ENCODE data around the gene GGCX. TPM values are rescaled to one million over a fixed set of nuclear protein-coding genes. Genes with fewer than 3 reads are reported as not detected.
A peak's percentile ranks its signal among the peaks of the same experiment; 100 is the strongest.
"Not testable (repeated sequence)": the region's sequence is repeated elsewhere in the genome, so short reads cannot be mapped to it uniquely, and the experiment has no call there.

Gene GGCX
- total RNA-seq, 2 donors from 2014 or later: 21.2 to 21.5 TPM

DNA sequence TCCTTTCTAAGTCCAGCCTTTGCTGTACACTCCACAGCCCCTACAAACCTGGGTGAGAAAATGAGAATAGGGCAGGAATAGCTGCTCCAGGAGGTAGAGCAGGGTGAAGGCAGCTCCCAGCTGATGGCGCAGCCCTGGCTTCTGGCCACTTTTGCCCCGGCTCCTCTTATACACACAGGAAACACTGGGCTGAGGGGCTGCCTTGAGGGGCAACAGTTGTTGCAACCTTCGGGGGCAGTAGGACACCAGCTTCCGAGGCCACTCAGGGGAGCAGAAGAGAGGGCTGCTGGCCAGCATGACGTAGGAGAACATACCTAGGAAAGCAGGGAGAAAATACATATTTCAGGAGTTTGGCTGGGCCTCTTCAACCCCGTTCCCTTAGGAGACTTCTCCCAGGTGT, 8.1 kb downstream of the GGCX start:
- Mint-ChIP-seq H3K36me3 (peaks cover 0 to 4% of the 10 kb centered on the region in 2 donors), H3K27ac (no peak overlapping the region), H3K9me3 (no peaks in the 10 kb centered on the region)
- ATAC-seq (peak in 1 of 2 donors; percentile 1), DNase-seq (ENCODE audit: low spot score in 2 of 2) (no peak)

DNA sequence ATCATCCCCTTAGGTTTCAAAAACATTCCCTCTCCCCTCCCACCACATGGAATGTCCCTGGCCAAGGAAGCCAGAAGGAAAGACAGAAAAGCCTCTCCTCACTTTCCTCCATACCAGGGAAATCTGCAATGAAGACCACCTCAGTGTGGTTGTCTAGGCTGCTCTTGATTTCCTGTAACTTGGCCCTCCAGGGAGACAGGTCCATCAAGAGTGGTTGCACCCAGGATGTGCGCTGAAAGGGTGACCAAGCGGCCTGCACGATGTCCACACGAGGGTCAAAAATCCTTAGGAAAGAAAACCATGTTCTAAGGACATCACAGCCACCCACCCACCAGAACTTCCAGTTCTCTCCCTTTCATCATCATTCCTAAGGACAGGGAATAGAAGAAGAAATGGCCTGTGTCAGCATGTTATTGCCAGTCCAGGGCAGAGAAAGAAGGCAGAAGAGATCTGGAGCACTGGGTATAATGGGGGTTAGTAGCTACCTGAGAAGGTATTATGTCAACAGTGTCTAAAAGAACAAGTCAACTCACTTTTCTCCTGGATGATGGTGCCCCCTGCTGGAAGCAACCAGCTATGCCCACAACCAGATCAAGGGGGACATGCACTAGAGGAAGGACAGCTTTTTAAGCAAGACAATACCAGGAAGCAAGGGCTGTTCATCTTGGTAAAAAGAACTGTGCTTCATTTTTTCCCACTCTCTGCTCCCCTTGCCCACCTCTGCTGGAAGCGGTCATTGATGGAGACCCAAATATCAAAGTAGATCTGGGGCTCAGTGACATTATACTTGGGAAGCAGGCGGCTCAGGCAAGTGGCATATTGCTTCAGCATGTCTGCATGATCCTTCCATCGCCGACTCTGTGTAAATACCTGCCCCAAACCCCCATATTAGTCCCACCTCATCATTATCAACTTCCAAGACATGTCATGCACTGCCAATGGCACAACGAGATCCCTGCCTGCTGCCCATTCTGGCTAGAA, 9.3 kb downstream of the GGCX start:
- Mint-ChIP-seq H3K27ac (peak overlapping the region in 1 of 2 donors; percentile 18), H3K36me3 (no peaks in the 10 kb centered on the region), H3K9me3 (no peaks in the 10 kb centered on the region)
- ATAC-seq (peak; percentile 52 to 76), DNase-seq (ENCODE audit: low spot score in 2 of 2) (peak; percentile 76 to 88)

DNA sequence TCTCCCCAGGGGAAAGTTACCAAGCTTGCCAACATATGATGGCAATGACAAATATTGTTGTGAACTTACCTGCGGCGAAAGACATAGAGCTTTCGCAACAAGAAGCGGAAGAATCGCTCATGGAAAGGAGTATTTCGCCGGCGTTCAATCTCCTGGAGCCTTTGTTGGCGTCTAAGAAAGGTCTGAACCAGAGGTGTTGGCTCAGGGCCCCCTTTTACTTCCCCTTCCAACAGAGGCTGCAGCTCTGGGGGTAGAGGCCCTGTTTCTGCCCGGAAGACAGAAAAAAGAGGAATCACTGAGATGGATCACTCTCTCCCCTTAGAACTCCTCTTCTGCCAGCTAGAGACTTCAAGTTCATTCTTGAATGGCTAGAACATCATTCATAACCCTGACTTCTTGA, 10.8 kb downstream of the GGCX start:
- no peak for ATAC-seq
- no peaks in the 10 kb centered on the region for H3K36me3 Mint-ChIP-seq
- no peak overlapping the region for H3K27ac Mint-ChIP-seq

DNA sequence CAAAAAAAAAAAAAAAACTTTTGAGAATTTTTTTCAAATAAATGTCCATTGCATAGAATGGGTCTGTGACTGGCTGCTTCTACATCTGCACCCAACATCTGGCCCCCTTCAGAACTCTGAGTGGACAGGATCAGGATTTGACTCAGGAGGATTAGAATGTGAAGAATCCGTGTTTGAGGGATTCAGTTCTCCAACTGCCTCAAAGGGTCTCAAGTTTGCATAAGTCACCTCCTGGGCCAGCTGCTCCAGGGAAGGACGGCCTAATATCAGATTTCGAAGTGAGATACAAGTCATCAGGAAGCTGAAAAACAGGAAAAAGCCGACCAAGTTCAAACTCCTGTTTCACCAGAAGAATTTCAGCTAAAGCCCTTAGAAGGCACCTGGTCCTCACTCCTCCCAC, 11.5 kb downstream of the GGCX start:
- ATAC-seq (no peak), DNase-seq (ENCODE audit: low spot score in 2 of 2) (no peak)
- no peak overlapping the region for H3K27ac Mint-ChIP-seq
- no peaks in the 10 kb centered on the region for H3K36me3 Mint-ChIP-seq
- no peaks in the 10 kb centered on the region for H3K9me3 Mint-ChIP-seq

More for the DNA sequence above, 10.8 kb downstream of the GGCX start:
- no peaks in the 10 kb centered on the region for H3K9me3 Mint-ChIP-seq
- DNase-seq (ENCODE audit: low spot score in 2 of 2): no peak

DNA sequence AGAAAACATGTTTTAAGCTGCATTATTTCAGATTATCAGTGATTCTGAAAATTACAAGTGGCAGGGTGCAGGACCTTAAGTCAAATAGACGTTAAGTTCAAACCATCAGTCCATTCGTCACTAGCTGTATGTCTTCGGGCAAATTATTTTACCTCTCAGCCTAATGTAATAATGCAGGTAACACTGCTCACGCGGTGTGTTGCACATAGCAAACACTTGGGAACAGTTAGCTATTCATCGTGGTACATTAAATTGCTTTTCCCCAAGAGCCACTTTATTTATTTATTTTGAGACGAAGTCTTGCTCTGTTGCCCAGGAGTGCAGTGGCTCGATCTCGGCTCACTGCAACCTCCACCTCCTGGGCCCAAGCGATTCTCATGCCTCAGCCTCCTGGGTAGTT, 12.2 kb downstream of the GGCX start:
- ATAC-seq (no peak), DNase-seq (ENCODE audit: low spot score in 2 of 2) (no peak)
- peaks cover 5% of the 10 kb centered on the region in 2 donors for H3K36me3 Mint-ChIP-seq
- H3K27ac Mint-ChIP-seq: no peak overlapping the region
- no peaks in the 10 kb centered on the region for H3K9me3 Mint-ChIP-seq

DNA sequence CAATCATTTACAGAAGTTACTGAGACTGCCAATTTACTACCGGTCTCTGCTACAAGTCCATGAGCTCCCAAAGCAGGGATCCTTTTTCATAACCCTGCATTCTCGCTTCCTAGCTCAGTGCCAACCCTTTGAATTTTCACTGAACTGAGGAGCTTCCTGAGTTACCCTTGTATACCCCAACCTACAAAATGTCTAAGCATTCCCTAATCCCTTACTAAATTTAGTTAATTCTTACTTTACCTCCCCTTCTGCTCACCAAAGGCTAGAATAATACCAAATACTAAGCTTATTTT, 12.7 kb downstream of the GGCX start:
- DNase-seq (ENCODE audit: low spot score in 2 of 2) (no peak), ATAC-seq (no peak)
- Mint-ChIP-seq H3K36me3 (peaks cover 9 to 10% of the 10 kb centered on the region in 2 donors), H3K9me3 (no peaks in the 10 kb centered on the region), H3K27ac (no peak overlapping the region)

DNA sequence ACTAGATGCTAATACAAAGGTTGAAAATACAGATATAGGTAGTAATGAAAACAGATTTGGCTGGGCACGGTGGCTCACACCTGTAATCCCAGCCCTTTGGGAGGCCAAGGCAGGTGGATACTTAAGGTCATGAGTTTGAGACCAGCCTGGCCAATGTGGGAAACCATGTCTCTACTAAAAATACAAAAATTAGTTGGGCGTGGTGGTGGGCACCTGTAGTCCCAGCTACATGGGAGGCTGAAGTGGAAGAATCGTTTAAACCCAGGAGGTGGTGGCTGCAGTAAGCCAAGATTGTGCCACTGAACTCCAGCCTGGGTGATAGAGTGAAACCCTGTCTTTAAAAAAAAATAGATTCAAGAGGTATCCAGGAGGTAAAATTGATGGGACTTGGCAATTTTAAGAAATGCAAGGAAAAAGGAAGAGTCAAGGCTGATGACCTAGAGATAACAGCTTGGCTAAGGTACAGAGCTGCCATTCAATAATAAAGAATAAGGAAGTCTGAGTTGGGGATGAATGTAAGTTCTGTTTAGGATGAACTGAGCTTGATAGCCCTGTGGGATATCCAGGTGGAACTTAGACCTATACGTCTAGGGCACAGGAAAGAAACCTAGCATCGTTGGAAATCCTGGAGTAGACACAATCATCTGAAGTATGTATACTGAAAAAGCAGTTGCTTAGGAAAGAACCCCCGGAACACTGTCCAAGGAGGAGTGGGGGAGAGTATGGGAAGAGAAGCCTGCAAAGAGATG, 13.3 kb downstream of the GGCX start:
- Mint-ChIP-seq H3K27ac (peak overlapping the region; percentile 49 to 89), H3K36me3 (peaks cover 15% of the 10 kb centered on the region in 2 donors), H3K9me3 (no peaks in the 10 kb centered on the region)
- DNase-seq (ENCODE audit: low spot score in 2 of 2) (no peak), ATAC-seq (no peak)

DNA sequence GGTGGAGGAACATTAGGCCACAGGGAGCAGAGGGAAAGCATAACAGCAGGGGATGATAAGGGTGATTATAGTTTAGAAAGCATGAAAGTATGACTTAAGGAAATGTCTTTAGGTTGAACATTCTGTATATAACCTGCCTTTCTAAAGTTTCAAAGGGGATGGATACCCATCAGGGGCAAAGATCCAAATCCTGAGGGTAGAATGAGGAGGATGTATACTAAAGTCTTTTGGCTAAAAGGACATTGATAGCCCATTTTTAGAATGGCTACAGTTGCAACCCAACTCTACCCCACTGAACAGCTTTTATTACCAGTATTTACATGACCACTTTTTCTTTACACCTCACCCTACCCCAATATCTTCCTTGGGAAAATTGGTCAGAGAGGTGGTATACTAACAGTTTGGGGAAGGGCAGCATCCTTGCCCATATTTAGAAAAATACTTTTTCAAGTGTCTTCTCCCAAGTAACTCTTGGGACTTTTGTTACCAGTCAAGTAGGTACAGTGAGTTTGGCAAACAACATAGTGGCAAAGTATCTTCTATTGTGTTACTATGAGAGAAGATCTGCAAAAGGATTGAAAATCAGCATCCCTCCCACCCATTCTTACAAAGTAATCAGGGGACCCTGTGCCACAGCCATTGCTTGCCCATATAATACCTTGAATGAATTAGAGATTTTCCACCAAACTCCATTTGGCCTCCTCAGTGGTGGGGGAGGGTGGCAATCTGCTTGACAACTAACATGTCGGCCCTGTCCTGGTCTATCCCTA, 14.0 kb downstream of the GGCX start:
- DNase-seq (ENCODE audit: low spot score in 2 of 2) (no peak), ATAC-seq (peak; percentile 1 to 2)
- peak overlapping the region; percentile 73 to 89 for H3K27ac Mint-ChIP-seq
- H3K9me3 Mint-ChIP-seq: no peaks in the 10 kb centered on the region
- H3K36me3 Mint-ChIP-seq: peaks cover 22% of the 10 kb centered on the region in 2 donors

DNA sequence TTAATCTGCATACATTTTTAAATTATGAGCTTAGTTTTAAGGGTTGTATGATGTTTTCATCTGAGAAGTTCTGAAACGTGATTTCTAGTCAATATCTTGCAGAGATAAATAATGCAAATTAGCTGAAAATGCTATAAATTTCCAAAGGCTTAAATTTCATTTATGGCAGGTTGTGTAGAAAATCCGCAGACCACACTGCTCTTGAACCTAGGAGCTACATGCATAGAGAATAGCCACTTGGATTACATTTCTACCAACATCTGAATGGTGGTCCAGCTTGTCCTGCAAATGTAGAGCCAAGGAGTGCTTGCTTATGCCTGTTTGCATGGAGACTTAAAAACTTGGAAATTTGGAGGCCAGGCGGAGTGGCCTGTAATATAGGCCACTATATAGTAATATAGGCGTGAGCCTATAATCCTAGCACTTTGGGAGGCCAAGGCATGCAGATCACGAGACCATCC, 15.5 kb downstream of the GGCX start:
- DNase-seq (ENCODE audit: low spot score in 2 of 2) (no peak), ATAC-seq (peak; percentile 2 to 9)
- Mint-ChIP-seq H3K9me3 (no peaks in the 10 kb centered on the region), H3K36me3 (peaks cover 37% of the 10 kb centered on the region in 2 donors), H3K27ac (peak overlapping the region; percentile 73 to 78)

DNA sequence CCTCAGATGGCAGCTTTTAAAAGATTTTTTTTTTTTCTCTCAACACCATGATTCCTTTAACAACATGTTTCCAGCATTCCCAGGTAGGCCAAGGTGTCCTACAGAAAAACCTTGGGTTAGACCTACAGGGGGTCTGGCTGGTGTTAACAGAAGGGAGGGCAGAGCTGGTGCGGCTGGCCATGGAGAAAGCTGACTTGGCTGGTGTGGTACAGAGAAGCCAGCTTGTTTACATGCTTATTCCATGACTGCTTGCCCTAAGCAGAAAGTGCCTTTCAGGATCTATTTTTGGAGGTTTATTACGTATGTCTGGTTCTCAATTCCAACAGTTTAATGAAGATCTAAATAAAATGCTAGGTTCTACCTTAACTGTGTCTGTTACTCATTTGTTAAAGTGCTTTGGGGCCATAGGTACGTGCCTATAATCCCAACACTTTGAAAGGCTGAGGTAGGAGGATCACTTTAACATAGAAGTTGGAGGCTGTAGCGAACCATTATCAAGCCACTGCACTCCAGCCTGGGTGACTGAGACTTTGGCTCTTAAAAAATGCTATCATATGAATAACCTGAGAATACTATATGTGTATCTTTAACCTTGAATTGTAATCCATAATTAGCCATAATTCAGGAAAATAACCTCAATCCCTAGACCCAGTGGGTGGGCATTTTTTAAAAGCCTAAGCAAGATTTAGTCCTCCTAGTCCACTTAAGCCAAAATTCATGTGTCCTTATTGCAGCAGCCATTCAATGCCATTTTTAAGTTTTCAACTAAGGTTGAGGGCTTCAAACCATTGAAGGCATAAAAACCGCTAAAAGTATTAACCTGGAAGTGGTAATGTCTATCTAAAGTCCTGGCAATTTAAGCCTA, 16.1 kb downstream of the GGCX start:
- H3K27ac Mint-ChIP-seq: peak overlapping the region; percentile 73 to 78
- DNase-seq (ENCODE audit: low spot score in 2 of 2); H3K9me3 Mint-ChIP-seq: not testable (repeated sequence)
- peak in 1 of 2 donors; percentile 3 for ATAC-seq
- H3K36me3 Mint-ChIP-seq: peaks cover 44% of the 10 kb centered on the region in 2 donors

DNA sequence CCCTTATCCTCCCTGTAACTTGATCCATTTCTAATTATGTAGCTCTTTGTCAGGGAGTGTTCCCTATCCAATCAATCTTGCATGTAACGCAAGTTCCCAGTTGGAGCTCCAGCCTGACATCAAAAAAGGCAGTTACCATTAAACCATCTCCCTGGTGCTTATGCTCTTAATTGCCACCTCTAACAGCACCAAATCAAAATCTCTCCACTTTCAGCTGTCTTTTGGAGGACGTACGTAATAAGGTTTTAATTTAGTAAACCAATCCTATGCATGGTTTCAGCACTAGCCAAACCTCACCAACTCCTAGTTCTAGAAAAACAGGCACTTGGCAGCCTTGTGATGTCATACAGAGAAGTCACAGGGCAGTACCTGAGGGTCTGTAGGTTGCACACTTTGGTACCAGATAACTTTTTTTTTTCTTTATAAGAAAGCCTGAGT, 17.0 kb downstream of the GGCX start:
- Mint-ChIP-seq H3K36me3 (peaks cover 49 to 50% of the 10 kb centered on the region in 2 donors), H3K27ac (peak overlapping the region; percentile 26 to 88)
- ATAC-seq; H3K9me3 Mint-ChIP-seq; DNase-seq (ENCODE audit: low spot score in 2 of 2): not testable (repeated sequence)

DNA sequence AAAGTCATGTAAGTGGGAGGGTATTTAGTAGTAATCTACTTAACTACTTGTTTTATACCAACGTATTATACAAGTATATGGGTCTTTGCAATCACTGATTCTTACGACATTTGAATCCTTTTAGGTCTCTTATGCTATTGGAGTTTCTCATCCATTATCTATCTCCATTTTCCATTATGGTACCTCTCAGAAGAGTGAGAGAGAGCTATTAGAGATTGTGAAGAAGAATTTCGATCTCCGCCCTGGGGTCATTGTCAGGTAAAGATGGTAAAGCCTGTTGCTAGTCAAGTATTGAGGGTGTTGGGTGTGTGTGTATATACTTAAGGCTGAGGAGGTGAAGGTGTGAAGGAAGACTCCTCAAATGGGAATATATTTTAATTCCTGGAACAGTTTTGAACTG, 18.5 kb downstream of the GGCX start:
- ATAC-seq (no peak), DNase-seq (ENCODE audit: low spot score in 2 of 2) (no peak)
- Mint-ChIP-seq H3K27ac (peak overlapping the region; percentile 26 to 90), H3K36me3 (peaks cover 52 to 65% of the 10 kb centered on the region in 2 donors), H3K9me3 (no peaks in the 10 kb centered on the region)

DNA sequence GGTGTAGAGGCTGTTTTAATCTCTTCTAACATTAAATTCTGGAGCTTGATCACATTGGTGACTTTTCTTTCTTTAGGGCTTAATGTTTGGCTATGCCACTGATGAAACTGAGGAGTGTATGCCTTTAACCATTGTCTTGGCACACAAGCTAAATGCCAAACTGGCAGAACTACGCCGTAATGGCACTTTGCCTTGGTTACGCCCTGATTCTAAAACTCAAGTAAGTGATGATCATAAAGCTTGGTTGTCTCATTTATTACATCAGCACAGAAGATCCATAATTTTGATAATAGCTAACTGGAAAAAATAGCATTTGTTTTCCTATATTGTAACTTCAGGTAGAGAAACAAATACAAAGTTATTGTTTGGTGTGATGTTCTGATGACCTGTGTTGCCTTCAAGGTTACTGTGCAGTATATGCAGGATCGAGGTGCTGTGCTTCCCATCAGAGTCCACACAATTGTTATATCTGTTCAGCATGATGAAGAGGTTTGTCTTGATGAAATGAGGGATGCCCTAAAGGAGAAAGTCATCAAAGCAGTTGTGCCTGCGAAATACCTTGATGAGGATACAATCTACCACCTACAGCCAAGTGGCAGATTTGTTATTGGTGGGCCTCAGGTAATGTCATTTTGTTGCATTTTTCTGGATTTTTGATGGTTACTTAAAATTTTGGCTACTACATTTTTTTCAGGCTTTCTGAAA, 19.4 kb downstream of the GGCX start:
- H3K9me3 Mint-ChIP-seq: no peaks in the 10 kb centered on the region

DNA sequence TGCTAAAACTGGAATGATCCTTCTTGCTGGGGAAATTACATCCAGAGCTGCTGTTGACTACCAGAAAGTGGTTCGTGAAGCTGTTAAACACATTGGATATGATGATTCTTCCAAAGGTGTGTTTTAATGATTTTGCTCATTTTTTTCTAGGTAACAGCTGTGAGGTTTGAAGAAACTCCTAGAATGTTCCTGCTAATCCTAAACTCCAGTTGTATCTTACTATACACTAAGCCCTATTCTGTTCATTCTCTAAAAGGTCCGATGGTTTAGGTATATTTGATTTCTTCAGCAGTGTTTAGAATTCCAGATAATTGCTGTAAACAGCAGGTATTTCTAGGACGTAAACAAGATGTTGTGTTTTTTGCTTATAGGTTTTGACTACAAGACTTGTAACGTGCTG, 20.0 kb downstream of the GGCX start:
- H3K36me3 Mint-ChIP-seq: peaks cover 55 to 69% of the 10 kb centered on the region in 2 donors
- H3K27ac Mint-ChIP-seq: peak overlapping the region; percentile 26 to 90
- DNase-seq (ENCODE audit: low spot score in 2 of 2) (no peak), ATAC-seq (no peak)
- no peaks in the 10 kb centered on the region for H3K9me3 Mint-ChIP-seq

More for the DNA sequence above, 19.4 kb downstream of the GGCX start:
- ATAC-seq (no peak), DNase-seq (ENCODE audit: low spot score in 2 of 2) (no peak)
- Mint-ChIP-seq H3K36me3 (peaks cover 55 to 69% of the 10 kb centered on the region in 2 donors), H3K27ac (peak overlapping the region; percentile 26 to 90)

DNA sequence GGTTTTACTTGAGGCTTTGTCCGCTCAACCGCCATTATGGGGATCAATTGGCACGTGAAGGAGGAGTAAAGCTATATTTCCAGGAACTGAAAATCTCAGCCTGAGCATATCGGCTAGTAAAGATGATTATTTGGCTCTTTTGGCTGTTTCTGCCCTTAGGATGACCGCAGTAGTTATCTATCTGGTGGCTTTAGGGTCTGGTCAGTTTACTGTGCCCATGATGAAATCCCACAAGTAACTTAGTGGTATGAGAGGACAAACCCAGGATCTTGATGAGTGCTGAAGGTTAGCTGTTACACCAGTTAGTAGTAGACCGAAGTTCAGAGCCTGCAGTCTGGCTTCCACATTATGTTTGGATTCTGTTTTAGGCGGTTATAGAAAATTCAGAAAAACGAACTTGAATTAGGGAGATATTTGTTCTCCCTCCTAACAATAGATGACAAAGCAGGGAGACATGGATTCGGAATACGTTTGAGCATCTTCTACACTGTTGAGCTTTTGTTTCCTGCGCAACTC, 21.1 kb downstream of the GGCX start:
- ATAC-seq (no peak), DNase-seq (ENCODE audit: low spot score in 2 of 2) (no peak)
- H3K9me3 Mint-ChIP-seq: no peaks in the 10 kb centered on the region
- H3K36me3 Mint-ChIP-seq: peaks cover 55 to 69% of the 10 kb centered on the region in 2 donors
- H3K27ac Mint-ChIP-seq: peak overlapping the region; percentile 94 to 97
